Endothelial cell of umbilical vein (primary cell): ENCODE data around the gene PLEKHA7. TPM values are rescaled to one million over a fixed set of nuclear protein-coding genes. Genes with fewer than 3 reads are reported as not detected.

Experiments
- BruUV-seq: library from RNA; stranded (reverse); fragments of 400-500 nt; replicated peaks from 2 replicates; lab custom pipeline; 2021; lab: Mats Ljungman, UMichigan
- CTCF ChIA-PET: fragments of 300-600, 350-600 bp; sonication (Branson Sonifier 250); formaldehyde crosslinking; loops from one replicate; lab custom pipeline; 2021; ENCODE audit warnings: antibody characterized with exemption, inconsistent platforms; lab: Charles Lee
- POLR2A ChIA-PET: fragments of 300-600, 350-600 bp; sonication (Branson Sonifier 250); formaldehyde crosslinking; loops from one replicate; lab custom pipeline; 2021; ENCODE audit warnings: antibody characterized with exemption, inconsistent platforms; lab: Charles Lee
- DNase-seq: peaks from one replicate; pipeline ENCODE4 v3.0.0-alpha.2; 2011; ENCODE audit warnings: low read depth, low spot score
- FAIRE-seq: peaks from 2 replicates; lab custom pipeline; 2011; peaks lifted over from hg19 to GRCh38; lab: Jason Lieb, UNC
- H2AFZ ChIP-seq: 2 replicates; pipeline ENCODE4 v1.6.0; 2012; ENCODE audit warnings: low read depth, low read length, control low read depth, inconsistent platforms
- H3K27ac ChIP-seq: 2 replicates; pipeline ENCODE4 v1.5.1; 2011; ENCODE audit warnings: low read depth, mild to moderate bottlenecking, control low read depth, low read length, moderate library complexity; ENCODE audit not compliant: insufficient read depth
- H3K27me3 ChIP-seq, 2 experiments: 2 replicates each; pipeline versions ENCODE4 v1.6.0 to v1.6.1; 2011; ENCODE audit warnings: low read length in 2 of 2, mixed read lengths in 1 of 2; ENCODE audit not compliant: control insufficient read depth in 2 of 2, insufficient read depth in 2 of 2
- H3K36me3 ChIP-seq, 2 experiments: 2 replicates in 1 of 2; 3 replicates in 1 of 2; pipeline ENCODE4 v1.5.1; 2011; ENCODE audit warnings: low read length in 2 of 2, mild to moderate bottlenecking in 1 of 2, moderate library complexity in 1 of 2; ENCODE audit not compliant: control insufficient read depth in 2 of 2, insufficient read depth in 2 of 2; ENCODE audit errors: extremely low read depth in 1 of 2
- H3K4me1 ChIP-seq: 3 replicates; pipeline ENCODE4 v1.5.1; 2011; ENCODE audit warnings: mild to moderate bottlenecking, low read length; ENCODE audit not compliant: control insufficient read depth, insufficient read depth; ENCODE audit errors: extremely low read depth
- H3K4me2 ChIP-seq: 2 replicates; pipeline ENCODE4 v1.6.1; 2011; ENCODE audit warnings: low read length, control low read depth, mixed read lengths; ENCODE audit not compliant: insufficient read depth
- H3K4me3 ChIP-seq, 3 experiments: fragments of 200-600 bp in 1 of 3; sonication (generic), shearing (Covaris generic) in 1 of 3; replicated peaks in 1 of 3; 2 replicates each; pipeline ENCODE4 v1.5.1; 2011 to 2016; ENCODE audit warnings: control low read depth in 3 of 3, low read length in 3 of 3, mild to moderate bottlenecking in 2 of 3, inconsistent platforms in 1 of 3, low read depth in 1 of 3, moderate library complexity in 1 of 3; ENCODE audit not compliant: insufficient read depth in 1 of 3
- H3K79me2 ChIP-seq: 2 replicates; pipeline ENCODE4 v1.6.0; 2012; ENCODE audit warnings: low read length, inconsistent platforms; ENCODE audit not compliant: control insufficient read depth, insufficient read depth
- H3K9ac ChIP-seq: replicated peaks from 2 replicates; pipeline ENCODE3; 2011; ENCODE audit warnings: low read length, control low read depth; ENCODE audit not compliant: insufficient read depth; ENCODE audit errors: extremely low read depth
- H3K9me1 ChIP-seq: replicated peaks from 3 replicates; pipeline ENCODE4 v1.6.0; 2011; ENCODE audit warnings: mild to moderate bottlenecking, low read length; ENCODE audit not compliant: control insufficient read depth, insufficient read depth; ENCODE audit errors: extremely low read depth
- H3K9me3 ChIP-seq: replicated peaks from 2 replicates; pipeline ENCODE4 v1.5.1; 2012; ENCODE audit warnings: low read length, inconsistent platforms; ENCODE audit not compliant: control insufficient read depth, insufficient read depth
- H4K20me1 ChIP-seq: replicated peaks from 2 replicates; pipeline ENCODE3; 2011; ENCODE audit warnings: mild to moderate bottlenecking, low read length; ENCODE audit not compliant: control insufficient read depth, insufficient read depth; ENCODE audit errors: extremely low read depth
- EZH2 ChIP-seq: IDR thresholded peaks from 2 replicates; pipeline ENCODE4 v1.6.1; 2012; ENCODE audit warnings: borderline replicate concordance, low read depth, mild to moderate bottlenecking, moderate library complexity, low read length, inconsistent platforms; ENCODE audit not compliant: severe bottlenecking
- FOS ChIP-seq: IDR thresholded peaks from 2 replicates; pipeline ENCODE4 v1.6.1; 2011; ENCODE audit warnings: mild to moderate bottlenecking, low read length, moderate library complexity, borderline replicate concordance; ENCODE audit not compliant: insufficient read depth
- GATA2 ChIP-seq: IDR thresholded peaks from 2 replicates; pipeline ENCODE4 v1.7.0; 2011; ENCODE audit warnings: low read depth, mild to moderate bottlenecking, moderate library complexity, mixed read lengths, low read length; ENCODE audit not compliant: insufficient read length, insufficient read depth
- JUN ChIP-seq: IDR thresholded peaks from 2 replicates; pipeline ENCODE4 v1.6.1; 2011; ENCODE audit warnings: borderline replicate concordance, low read depth; ENCODE audit not compliant: insufficient read length, insufficient read depth
- MYC ChIP-seq: IDR thresholded peaks from one replicate; pipeline ENCODE4 v1.6.1; 2011; ENCODE audit warnings: mild to moderate bottlenecking, low read depth, low read length
- POLR2A ChIP-seq: IDR thresholded peaks from 2 replicates; pipeline ENCODE4 v1.6.1; 2012; ENCODE audit warnings: low read depth, mild to moderate bottlenecking, control low read depth, low read length
- POLR2AphosphoS5 ChIP-seq: IDR thresholded peaks from 2 replicates; pipeline ENCODE4 v1.6.1; 2012; ENCODE audit warnings: low read depth, mild to moderate bottlenecking, control low read depth, low read length, moderate library complexity; ENCODE audit not compliant: insufficient read depth
- dilution Hi-C: fragments of 300-500 bp; cut with MboI; formaldehyde crosslinking; loops from one replicate; pipeline ENCODE4 v1.15.0; 2019; ENCODE audit warnings: low sequenced_read_pairs; ENCODE audit not compliant: extremely low pct_ligation_motif_present
- intact Hi-C: fragments of 100-400 bp; cut with micrococcal nuclease; formaldehyde crosslinking; loops from one replicate; pipeline ENCODE4 v1.10.0; 2022
- polyA plus RNA-seq, 4 experiments: library from polyadenylated mRNA; depleted of rRNA in 3 of 4; stranded (reverse) in 3 of 4; unstranded in 1 of 4; fragments of >200 nt; gene quantifications; 2 replicates each; pipeline versions ENCODE4 v1.2.1 to v1.2.3, GENCODE V29; 2011 to 2012; ENCODE audit warnings: missing spikeins in 1 of 4
- total RNA-seq: library from RNA; stranded (reverse); gene quantifications from 2 replicates; pipeline ENCODE4 v1.2.3, GENCODE V29; 2021
- TF ChIP-seq, protein P1 (sequence below), 2 donors: IDR thresholded peaks; 1 replicate in 1 of 2; 2 replicates in 1 of 2; pipeline ENCODE4 v1.5.1; 2011; ENCODE audit warnings: low read length in 2 of 2, mild to moderate bottlenecking in 2 of 2, moderate library complexity in 2 of 2, control low read depth in 1 of 2, inconsistent platforms in 1 of 2, low read depth in 1 of 2; ENCODE audit not compliant: insufficient read depth in 1 of 2; ENCODE audit errors: extremely low read depth in 1 of 2
- TF ChIP-seq, protein P2 (sequence below): IDR thresholded peaks from 2 replicates; pipeline ENCODE4 v1.6.1; 2011; ENCODE audit not compliant: insufficient read depth, insufficient read length

The PLEKHA7 gene
- total and polyA plus RNA-seq, 2 donors (not counting 3 experiments of a cell fraction or from before 2014, with no cell fraction given): 1.7 to 3.8 TPM

DNA sequence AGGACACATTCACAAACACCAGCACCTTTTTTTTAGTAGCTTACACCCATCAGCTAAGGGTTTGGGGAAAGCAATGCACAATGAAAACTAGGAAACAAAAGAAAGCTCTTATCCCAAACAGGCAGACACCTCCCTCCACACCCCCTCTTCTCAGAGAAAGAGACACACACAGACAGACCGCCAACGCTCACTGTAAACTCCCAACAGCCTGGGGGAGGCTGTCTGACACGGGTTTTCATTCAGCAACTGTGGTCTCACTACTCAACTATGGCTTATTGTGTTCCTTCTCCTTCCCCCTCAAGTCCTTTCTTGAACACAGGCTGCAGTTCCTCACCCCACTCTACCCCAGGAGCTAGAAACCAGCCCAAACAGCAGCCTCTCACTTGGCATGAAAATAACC lies 152.4 kb downstream of the PLEKHA7 start:
- dilution Hi-C loops: no loop called here
- H3K36me3 ChIP-seq: no peaks in the 10 kb centered on the region
- H3K79me2 ChIP-seq: no peaks in the 10 kb centered on the region
- no peak overlapping the region for H3K27ac ChIP-seq
- DNase-seq (no peak), FAIRE-seq (no peak)
- TF ChIP-seq POLR2A: no peak
- TF ChIP-seq JUN: no peak
- no peak for TF ChIP-seq GATA2
- TF ChIP-seq, protein P1, sequence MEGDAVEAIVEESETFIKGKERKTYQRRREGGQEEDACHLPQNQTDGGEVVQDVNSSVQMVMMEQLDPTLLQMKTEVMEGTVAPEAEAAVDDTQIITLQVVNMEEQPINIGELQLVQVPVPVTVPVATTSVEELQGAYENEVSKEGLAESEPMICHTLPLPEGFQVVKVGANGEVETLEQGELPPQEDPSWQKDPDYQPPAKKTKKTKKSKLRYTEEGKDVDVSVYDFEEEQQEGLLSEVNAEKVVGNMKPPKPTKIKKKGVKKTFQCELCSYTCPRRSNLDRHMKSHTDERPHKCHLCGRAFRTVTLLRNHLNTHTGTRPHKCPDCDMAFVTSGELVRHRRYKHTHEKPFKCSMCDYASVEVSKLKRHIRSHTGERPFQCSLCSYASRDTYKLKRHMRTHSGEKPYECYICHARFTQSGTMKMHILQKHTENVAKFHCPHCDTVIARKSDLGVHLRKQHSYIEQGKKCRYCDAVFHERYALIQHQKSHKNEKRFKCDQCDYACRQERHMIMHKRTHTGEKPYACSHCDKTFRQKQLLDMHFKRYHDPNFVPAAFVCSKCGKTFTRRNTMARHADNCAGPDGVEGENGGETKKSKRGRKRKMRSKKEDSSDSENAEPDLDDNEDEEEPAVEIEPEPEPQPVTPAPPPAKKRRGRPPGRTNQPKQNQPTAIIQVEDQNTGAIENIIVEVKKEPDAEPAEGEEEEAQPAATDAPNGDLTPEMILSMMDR (IDR thresholded peaks at IDR 0.05; ENCODE audit: extremely low read depth in 1 of 2, insufficient read depth in 1 of 2, low read depth in 1 of 2, low read length in 2 of 2): no peak
- ChIA-PET CTCF (interaction anchor here (1.2 kb wide), 1 partner anchor 42 kb away, joined by 3 read pairs; no protein-coding TSS in a partner anchor), POLR2A (no interaction called here)
- BruUV-seq: no TSS peak
- no peak overlapping the region for H2AFZ ChIP-seq
- H3K9ac ChIP-seq: no peak overlapping the region
- H3K27me3 ChIP-seq: peaks cover 0 to 1% of the 10 kb centered on the region in 2 experiments
- H3K4me2 ChIP-seq: no peak overlapping the region
- no peak overlapping the region for H3K4me3 ChIP-seq
- no peaks in the 10 kb centered on the region for H4K20me1 ChIP-seq
- no peaks in the 10 kb centered on the region for H3K9me3 ChIP-seq
- H3K9me1 ChIP-seq: no peaks in the 10 kb centered on the region
- intact Hi-C loops: no loop called here
- H3K4me1 ChIP-seq: no peaks in the 10 kb centered on the region

DNA sequence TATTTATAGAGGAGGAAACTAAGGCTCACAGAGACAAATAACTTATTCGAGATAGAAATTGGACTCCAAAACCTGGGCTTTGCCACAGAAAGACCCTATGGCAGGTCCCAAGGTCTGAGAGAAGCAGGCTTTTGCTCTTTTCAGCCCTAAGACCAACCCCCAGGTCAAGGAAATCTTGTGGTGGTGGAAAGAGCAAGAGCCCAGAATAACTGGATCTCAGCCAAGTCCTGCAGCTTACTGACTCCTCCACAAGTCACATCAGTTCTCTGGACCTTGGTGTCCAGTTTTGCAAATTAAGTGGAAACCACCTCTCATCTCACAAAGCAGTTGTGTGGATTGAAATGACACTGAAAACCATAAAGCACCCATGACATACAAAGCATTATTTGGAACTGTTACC lies 153.6 kb downstream of the PLEKHA7 start:
- ChIA-PET POLR2A (no interaction called here), CTCF (interaction anchor here (1.3 to 1.4 kb wide), 2 partner anchors 18 to 22 kb away, joined by 3 read pairs; no protein-coding TSS in a partner anchor)
- intact Hi-C loops (no loop called here), dilution Hi-C loops (no loop called here)
- Histone ChIP-seq H3K9me1 (no peaks in the 10 kb centered on the region), H3K9me3 (no peaks in the 10 kb centered on the region), H3K79me2 (no peaks in the 10 kb centered on the region), H3K27me3 (peaks cover 0 to 1% of the 10 kb centered on the region in 2 experiments), H3K4me2 (no peak overlapping the region), H3K9ac (no peak overlapping the region), H4K20me1 (no peaks in the 10 kb centered on the region), H3K36me3 (no peaks in the 10 kb centered on the region), H3K4me1 (no peaks in the 10 kb centered on the region), H3K4me3 (no peak overlapping the region), H3K27ac (no peak overlapping the region), H2AFZ (no peak overlapping the region)
- TF ChIP-seq GATA2: no peak
- TF ChIP-seq, protein P2, sequence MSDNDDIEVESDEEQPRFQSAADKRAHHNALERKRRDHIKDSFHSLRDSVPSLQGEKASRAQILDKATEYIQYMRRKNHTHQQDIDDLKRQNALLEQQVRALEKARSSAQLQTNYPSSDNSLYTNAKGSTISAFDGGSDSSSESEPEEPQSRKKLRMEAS: no peak
- no peak for TF ChIP-seq FOS
- TF ChIP-seq, protein P1 (IDR thresholded peaks at IDR 0.05; ENCODE audit: extremely low read depth in 1 of 2, insufficient read depth in 1 of 2, low read depth in 1 of 2, low read length in 2 of 2): no peak
- no peak for TF ChIP-seq POLR2AphosphoS5
- TF ChIP-seq MYC: no peak
- no peak for TF ChIP-seq POLR2A
- TF ChIP-seq EZH2: no peak
- TF ChIP-seq JUN: no peak
- BruUV-seq: no TSS peak
- FAIRE-seq (no peak), DNase-seq (no peak)
